HL-60/S4 treated with phorbol 12-myristate 13-acetate at 8.2 ng/mL for 4 days and 3 days (cell line): ENCODE results near the gene MARCKS.

Source experiments
- in situ Hi-C: fragments of 300-500 bp; cut with MboI; formaldehyde crosslinking; loops from 2 replicates; pipeline ENCODE4 v1.15.0; 2022; ENCODE audit warnings: low sequenced_read_pairs

The MARCKS gene

DNA sequence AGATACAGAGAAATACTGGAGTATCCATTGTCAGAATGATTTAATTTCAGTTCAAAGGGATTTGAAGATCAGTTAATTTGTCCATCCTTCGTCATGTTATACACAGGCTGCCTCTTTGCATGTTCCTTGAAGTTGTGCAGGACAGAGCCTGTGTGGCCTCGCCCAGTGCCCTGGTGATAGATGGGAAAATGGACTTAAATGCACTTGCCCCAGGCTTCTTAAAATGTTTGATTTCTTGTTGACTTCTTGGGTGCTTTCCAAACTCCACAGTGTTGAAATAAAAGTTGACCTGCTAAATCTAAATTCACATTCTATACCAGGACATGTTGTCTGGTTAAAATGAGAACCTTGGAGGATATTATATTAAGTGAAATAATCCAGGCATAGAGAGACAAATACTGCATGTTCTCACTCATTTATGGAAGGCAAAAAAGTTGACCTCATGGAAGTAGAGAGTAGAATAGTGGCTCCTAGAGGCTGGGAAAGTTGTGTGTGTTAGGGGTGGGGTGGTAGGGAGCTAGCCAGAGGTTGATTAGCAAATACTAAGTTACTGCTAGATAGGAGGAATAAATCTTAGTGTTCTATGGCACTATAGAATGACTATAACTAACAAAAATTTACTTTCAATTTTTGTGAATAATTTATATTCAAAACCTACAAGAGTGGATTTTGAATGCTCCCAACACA is 25.3 kb downstream of the MARCKS start:
- in situ Hi-C loops, result no loop called here

DNA sequence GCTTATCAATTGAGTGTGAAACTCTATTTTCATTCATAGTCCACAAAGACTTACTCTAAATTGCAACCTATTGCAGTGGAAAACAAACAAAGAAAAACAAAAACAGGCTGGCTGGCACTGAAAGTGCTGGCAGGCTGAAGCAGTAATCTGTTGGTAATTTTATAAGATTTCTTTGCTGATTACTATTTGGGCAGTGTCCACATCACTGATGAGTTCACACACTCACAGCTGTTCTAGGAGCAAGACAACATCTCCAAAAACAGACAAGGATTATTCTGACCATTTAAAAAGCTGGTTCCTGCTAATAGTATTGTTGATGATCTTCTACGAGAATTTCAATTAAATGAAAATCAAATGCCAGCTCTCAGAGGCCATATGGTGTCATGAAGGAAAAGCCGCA is 26.9 kb downstream of the MARCKS start:
- in situ Hi-C loops, result no loop called here

DNA sequence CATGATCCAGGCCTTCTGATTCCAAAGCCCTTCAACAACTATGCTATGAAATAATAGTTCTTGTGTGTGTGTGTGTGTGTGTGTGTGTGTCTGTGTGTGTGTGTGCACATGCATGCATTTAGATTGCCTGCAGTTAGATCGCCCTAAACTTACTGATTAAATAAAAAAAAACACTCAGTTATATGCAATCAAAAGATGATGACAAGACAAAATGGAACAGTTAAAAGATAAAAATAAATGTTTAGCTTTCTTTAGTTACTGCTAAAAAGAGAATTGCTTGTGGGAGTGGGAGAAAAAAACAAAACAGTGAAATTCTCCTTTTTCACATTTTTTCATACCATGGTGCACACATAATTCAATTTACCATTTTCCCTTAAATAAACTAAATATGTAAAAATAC is 29.4 kb downstream of the MARCKS start:
- in situ Hi-C loops, result no loop called here

- in situ Hi-C loops, result no loop called here
Observed at GRCh38 chr6:113888493-113888892, 31.3 kb downstream of the MARCKS start.

DNA sequence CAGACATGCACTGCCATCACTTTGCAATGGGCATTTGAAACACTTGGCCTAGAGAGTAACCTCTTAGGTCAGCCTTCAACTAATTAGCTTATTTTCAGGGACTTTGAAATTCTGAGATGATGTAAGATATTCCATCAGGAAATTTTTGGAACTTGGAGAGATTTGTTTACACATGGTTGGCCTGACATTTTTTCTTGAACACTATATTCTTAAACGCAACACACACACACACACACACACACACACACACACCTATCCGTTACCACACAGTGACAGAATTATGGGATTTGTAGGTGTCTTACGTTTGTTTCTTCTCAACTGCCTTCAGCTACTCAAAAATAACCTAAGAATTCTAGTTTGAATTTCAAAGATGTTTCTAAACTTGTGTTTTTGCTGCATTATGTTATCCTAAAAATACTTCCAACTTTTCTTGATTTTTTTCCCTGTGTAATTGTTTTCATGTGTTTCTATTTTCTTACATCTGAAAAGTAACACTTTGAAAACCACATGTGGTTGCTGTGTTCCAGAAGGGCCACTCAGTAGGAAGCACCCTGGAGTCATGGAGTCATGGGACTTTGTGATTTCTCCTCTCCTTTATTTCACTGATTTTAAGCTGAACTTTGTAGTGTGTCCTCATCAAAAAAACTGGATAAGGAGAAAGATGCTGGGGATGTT is 31.9 kb downstream of the MARCKS start:
- in situ Hi-C loops, result no loop called here

- in situ Hi-C loops, result no loop called here
Observed at GRCh38 chr6:113893451-113893850, 36.3 kb downstream of the MARCKS start.

DNA sequence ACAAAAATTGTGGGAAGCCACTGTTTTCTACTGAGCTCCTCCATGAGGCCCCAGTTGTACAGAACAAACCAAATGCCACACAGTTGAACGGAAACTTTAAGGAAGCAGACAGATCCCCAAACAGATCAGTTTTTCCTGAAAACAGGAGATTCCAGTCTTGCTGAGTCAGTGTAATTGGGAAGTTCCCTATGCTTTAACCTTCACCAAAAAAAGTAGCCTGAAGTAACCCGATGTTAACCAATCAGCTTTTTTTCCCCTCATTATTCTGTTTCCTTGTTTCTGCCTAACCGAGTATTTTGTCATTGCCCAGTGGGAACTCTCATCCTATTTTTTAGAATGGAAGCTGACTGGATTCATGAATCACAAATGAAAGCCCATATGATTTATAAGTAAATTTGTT is 36.7 kb downstream of the MARCKS start:
- in situ Hi-C loops, result no loop called here

GRCh38 chr6:113894712-113895674 is 37.8 kb downstream of the MARCKS start:
- in situ Hi-C loops, result no loop called here

DNA sequence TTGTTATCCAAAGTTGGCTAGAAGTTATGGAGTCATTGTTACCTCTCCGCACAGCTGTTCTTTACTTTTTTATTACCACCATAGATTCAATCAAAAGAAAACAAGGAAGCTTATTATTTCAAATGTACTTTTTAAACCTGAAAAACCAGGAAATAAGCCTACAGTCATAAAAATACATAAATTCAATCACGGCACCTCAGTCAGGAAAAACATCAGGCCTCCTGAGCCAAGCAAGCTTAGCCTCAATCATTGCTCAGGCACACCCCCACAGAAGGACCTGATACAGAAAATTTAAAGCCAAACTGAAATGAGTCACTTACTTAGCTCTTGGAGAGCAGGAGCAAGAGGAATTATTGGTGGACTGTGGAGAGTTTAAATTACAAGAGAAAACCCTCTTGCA is 44.3 kb downstream of the MARCKS start:
- in situ Hi-C loops, result loop anchor here (25.0 kb wide), 1 partner anchor 1114 kb away; no protein-coding TSS in a partner anchor

DNA sequence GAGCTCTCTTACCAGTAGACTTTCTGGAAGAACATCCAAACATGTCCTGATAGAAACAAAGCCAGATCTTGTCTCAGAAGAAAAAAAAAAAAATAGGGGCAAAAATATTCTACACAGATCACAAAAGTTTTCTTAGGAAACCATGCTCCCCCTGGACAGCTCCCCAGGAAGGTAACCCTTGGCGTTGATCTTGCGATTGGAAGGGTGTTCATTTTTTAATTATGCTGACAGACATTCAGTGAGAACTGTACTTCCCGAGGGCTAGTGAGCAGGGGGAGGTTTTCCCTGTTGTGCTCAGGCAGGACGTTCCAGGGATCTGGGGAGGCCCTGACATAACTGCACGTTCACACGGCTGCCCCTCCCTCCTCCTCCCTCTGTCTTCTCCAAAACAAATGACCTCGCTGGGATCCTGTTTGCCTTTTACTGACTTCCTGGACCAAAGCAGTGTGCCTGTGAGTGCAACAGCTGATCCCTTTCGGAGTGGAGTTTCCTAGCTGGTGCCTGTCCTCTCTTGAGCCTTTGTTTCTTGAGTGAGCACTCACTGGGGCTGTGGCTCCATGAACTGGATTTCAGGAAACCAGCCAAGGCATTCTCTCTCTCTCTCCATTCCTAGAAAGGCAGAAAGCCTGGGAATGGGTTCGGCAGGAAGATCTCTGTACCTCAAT is 46.7 kb downstream of the MARCKS start:
- in situ Hi-C loops, result loop anchor here (25.0 kb wide), 1 partner anchor 1116 kb away; no protein-coding TSS in a partner anchor

DNA sequence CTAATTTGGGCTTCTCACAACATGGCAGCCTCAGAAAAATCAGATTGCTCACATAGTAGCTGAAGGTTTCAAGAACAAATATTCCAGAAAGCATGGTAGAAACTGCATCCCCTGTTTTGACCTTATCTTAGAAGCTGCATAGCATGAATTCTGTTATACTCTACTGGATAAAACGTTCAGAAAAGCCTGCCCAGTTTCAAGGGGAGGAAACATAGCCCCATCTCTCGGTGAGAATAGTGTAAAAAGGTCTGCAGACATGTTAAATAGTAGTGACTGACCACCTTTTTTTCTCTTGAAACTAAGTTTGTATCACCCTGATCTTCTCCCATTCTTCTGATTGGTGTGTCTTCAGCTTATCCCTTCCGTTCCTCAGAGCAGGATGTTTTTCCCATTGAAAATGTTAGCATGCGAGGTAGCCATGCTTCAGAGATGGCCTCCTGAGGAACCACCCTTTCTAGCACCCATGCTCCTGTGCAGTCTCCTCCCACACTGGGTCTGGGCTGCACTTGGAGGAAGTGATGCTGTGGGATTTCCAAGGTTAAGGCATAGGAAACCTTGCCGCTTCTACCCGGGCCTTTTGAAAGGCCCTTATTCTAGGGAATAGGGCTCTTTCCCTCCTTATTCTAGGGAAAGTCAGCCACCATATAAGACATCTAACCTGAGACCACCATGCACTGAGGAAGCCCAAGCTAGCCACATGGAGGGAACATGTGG is 50.1 kb downstream of the MARCKS start:
- in situ Hi-C loops, result loop anchor here (25.0 kb wide), 1 partner anchor 1120 kb away; no protein-coding TSS in a partner anchor

- in situ Hi-C loops, result loop anchor here (25.0 kb wide), 1 partner anchor 1122 kb away; no protein-coding TSS in a partner anchor
Observed at GRCh38 chr6:113908801-113909200, 51.7 kb downstream of the MARCKS start.

- in situ Hi-C loops, result loop anchor here (25.0 kb wide), 1 partner anchor 1122 kb away; no protein-coding TSS in a partner anchor
Observed at GRCh38 chr6:113909224-113909856, 52.2 kb downstream of the MARCKS start.

GRCh38 chr6:113910285-113910684 is 53.1 kb downstream of the MARCKS start:
- in situ Hi-C loops, result loop anchor here (25.0 kb wide), 1 partner anchor 1123 kb away; no protein-coding TSS in a partner anchor
